GM23248 (cell line): ENCODE results near the gene ZBTB7C.

Experiments used
- EZH2 ChIP-seq: fragments of 200-600 bp; sonication (generic); IDR thresholded peaks from 2 replicates; pipeline ENCODE4 v1.6.1; 2018; ENCODE audit warnings: antibody characterized with exemption, mild to moderate bottlenecking; ENCODE audit not compliant: insufficient read depth, poor library complexity, severe bottlenecking
- EZH2phosphoT487 ChIP-seq: fragments of 200-600 bp; sonication (generic); IDR thresholded peaks from 2 replicates; pipeline ENCODE4 v1.6.1; 2018; ENCODE audit warnings: antibody characterized with exemption, moderate library complexity, mild to moderate bottlenecking, low read depth; ENCODE audit not compliant: insufficient read depth

- TF ChIP-seq EZH2 (no peak), EZH2phosphoT487 (no peak)
These were observed 156.7 kb downstream of the ZBTB7C start for GRCh38 chr18:48252525-48252924.
